ENCODE results near the gene SMIM10.

The SMIM10 gene

DNA sequence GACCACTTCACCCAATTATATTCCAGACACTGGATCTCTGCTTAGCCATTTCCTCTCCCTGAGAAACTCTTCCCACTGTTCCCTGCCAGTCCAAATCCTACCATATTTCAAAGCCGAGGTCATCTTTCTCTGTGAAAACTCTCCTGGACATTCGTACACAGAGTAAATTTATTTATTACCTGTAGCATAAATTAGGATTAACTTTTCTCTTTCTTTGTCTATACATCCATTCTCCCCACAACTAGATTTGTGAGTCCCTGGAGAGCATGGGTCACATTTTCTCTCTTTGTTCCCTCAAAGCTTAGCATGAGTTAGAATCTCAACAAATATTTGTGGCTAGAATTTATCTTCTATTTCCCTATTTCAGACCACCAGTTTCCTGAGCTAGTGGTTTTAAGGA is 27.8 kb upstream of the SMIM10 start:
- Histone ChIP-seq H3K36me3 (replicated peaks) (no peaks in the 10 kb centered on the region), H3K4me3 (ENCODE audit: low read depth, low read length) (no peak overlapping the region), H3K27me3 (replicated peaks) (no peaks in the 10 kb centered on the region), H3K27ac (no peak overlapping the region)
- DNase-seq = no peak
- in situ Hi-C loops (cut with HindIII; ENCODE audit: low pct_ligation_motif_present, low sequenced_read_pairs) = no loop called here
- TF ChIP-seq, protein P1, sequence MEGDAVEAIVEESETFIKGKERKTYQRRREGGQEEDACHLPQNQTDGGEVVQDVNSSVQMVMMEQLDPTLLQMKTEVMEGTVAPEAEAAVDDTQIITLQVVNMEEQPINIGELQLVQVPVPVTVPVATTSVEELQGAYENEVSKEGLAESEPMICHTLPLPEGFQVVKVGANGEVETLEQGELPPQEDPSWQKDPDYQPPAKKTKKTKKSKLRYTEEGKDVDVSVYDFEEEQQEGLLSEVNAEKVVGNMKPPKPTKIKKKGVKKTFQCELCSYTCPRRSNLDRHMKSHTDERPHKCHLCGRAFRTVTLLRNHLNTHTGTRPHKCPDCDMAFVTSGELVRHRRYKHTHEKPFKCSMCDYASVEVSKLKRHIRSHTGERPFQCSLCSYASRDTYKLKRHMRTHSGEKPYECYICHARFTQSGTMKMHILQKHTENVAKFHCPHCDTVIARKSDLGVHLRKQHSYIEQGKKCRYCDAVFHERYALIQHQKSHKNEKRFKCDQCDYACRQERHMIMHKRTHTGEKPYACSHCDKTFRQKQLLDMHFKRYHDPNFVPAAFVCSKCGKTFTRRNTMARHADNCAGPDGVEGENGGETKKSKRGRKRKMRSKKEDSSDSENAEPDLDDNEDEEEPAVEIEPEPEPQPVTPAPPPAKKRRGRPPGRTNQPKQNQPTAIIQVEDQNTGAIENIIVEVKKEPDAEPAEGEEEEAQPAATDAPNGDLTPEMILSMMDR (IDR thresholded peaks at IDR 0.05; ENCODE audit: low read depth, low read length, missing control alignments) = no peak

DNA sequence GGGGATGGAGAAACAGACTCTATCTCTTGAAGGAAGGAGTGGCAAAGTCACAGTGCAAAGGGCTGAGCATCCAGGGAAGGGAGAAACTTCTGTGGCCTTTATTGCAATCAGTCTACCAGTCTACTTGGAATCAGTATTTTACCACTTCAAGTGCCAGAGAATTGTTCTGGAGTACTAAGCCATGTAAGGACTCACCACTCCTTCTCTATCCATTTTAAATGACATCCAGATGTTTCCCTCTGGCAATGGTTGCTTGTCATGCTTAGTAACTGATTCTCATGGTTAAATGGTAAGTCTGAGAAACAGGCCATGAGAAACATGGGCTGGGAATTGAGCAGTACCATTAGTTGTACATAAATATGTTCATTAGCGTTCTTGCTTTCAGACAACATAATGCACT is 21.1 kb upstream of the SMIM10 start:
- in situ Hi-C loops (cut with HindIII; ENCODE audit: low pct_ligation_motif_present, low sequenced_read_pairs) = no loop called here

DNA sequence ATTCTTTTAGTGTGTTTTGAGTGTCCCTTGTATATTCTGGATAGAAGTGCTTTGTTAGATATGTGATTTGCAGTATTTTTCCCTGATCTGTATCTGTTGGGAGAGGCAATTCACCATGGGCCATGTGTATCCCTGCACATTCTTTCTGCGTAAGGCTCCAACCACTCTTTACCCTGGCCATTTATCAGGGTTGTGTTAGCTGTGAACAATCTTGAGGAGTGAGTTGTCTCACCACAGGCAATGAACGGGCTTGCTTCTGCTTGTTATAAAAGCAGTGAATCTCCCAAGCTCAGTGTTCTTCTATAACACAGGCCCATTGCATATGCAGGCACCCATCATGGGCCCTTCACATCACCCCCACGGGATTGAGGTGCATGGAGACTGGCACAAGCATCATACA is 18.9 kb upstream of the SMIM10 start:
- no peak overlapping the region for H3K4me3 ChIP-seq (ENCODE audit: low read depth, low read length)
- no peaks in the 10 kb centered on the region for H3K36me3 ChIP-seq (replicated peaks)
- no peaks in the 10 kb centered on the region for H3K27me3 ChIP-seq (replicated peaks)
- H3K27ac ChIP-seq = no peak overlapping the region
- in situ Hi-C loops (cut with HindIII; ENCODE audit: low pct_ligation_motif_present, low sequenced_read_pairs) = no loop called here
- TF ChIP-seq, protein P1 (IDR thresholded peaks at IDR 0.05; ENCODE audit: low read depth, low read length, missing control alignments) = no peak
- peak; percentile 28 for DNase-seq

More for the DNA sequence above, 21.1 kb upstream of the SMIM10 start:
- Histone ChIP-seq H3K27me3 (replicated peaks) (no peaks in the 10 kb centered on the region), H3K4me3 (ENCODE audit: low read depth, low read length) (no peak overlapping the region), H3K27ac (no peak overlapping the region), H3K36me3 (replicated peaks) (no peaks in the 10 kb centered on the region)
- DNase-seq = no peak
- TF ChIP-seq, protein P1 (IDR thresholded peaks at IDR 0.05; ENCODE audit: low read depth, low read length, missing control alignments) = no peak

DNA sequence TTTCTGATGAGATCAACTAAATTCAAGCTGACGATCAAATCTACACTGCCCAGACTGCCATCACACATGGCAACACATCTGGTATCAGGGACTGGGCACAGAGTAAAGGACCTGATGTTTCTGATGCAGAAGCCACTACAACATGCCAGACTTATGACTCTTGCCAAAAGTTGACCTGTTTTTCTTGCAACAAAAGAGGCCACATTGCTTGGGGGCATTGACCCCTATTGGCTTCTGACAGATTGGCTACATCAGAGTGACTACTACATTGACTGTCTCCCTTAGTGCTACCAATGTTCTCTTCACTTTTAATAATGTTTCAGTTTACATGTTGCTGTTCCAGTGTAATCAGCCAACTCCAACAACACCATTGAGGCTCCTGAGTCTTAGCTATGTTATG is 15.3 kb upstream of the SMIM10 start:
- Histone ChIP-seq H3K4me3 (ENCODE audit: low read depth, low read length) (no peak overlapping the region), H3K36me3 (replicated peaks) (no peaks in the 10 kb centered on the region), H3K27ac (no peak overlapping the region), H3K27me3 (replicated peaks) (no peaks in the 10 kb centered on the region)
- TF ChIP-seq, protein P1 (IDR thresholded peaks at IDR 0.05; ENCODE audit: low read depth, low read length, missing control alignments) = no peak
- no peak for DNase-seq
- in situ Hi-C loops (cut with HindIII; ENCODE audit: low pct_ligation_motif_present, low sequenced_read_pairs) = no loop called here

DNA sequence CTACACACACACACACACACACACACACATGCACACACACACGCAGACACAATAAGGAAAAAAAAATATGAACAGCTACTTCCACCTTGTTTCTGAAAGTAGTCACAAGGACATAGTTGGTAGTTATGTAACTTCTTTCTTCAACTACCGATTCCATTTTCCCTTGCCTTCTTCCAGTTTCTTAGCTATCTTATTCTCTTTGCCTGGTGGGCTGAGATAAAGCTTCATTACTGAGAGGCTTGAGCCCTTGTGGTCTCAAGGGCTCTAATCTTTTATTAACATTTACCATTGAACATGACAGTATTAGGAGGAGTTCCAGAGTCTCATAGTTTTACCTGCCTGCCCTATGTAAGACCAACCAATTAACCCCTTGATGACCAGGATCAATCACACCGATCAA is 8.9 kb upstream of the SMIM10 start:
- TF ChIP-seq, protein P1 (IDR thresholded peaks at IDR 0.05; ENCODE audit: low read depth, low read length, missing control alignments) = no peak
- in situ Hi-C loops (cut with HindIII; ENCODE audit: low pct_ligation_motif_present, low sequenced_read_pairs) = no loop called here
- DNase-seq = no peak
- no peaks in the 10 kb centered on the region for H3K27me3 ChIP-seq (replicated peaks)
- no peak overlapping the region for H3K27ac ChIP-seq
- no peaks in the 10 kb centered on the region for H3K36me3 ChIP-seq (replicated peaks)
- H3K4me3 ChIP-seq (ENCODE audit: low read depth, low read length) = no peak overlapping the region

DNA sequence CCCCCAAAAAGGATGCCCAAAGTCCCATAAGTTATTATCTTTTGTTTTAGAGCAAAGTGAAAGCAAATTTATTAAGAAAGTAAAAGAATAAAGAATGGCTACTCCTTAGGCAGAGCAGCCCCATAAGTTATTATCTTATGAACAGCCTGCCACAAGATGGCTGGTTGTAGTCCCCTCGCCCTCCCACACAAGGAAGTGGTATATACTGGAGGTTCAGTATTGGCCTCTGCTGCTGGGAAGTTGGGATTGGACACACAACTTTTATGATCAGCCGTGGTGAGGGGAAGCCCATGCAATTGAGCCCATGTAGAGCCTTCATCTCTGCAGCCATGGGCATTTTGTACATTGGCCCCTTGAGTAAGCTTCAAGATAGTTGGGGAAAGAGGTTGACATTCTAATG is 8.0 kb upstream of the SMIM10 start:
- no peak overlapping the region for H3K4me3 ChIP-seq (ENCODE audit: low read depth, low read length)
- TF ChIP-seq, protein P1 (IDR thresholded peaks at IDR 0.05; ENCODE audit: low read depth, low read length, missing control alignments) = no peak
- DNase-seq = no peak
- no peaks in the 10 kb centered on the region for H3K36me3 ChIP-seq (replicated peaks)
- H3K27ac ChIP-seq = no peak overlapping the region
- H3K27me3 ChIP-seq (replicated peaks) = no peaks in the 10 kb centered on the region
- in situ Hi-C loops (cut with HindIII; ENCODE audit: low pct_ligation_motif_present, low sequenced_read_pairs) = no loop called here
